IPS DF 6.9 (cell line): ENCODE measurements around the gene PAQR8.
"Not testable (repeated sequence)": the region's sequence is repeated elsewhere in the genome, so short reads cannot be mapped to it uniquely, and the experiment has no call there.

Experiments
- DNase-seq: peaks from one replicate; pipeline ENCODE4 v3.0.0-alpha.2; 2013; ENCODE audit warnings: low read depth, low spot score
- H3K27ac ChIP-seq: one replicate; pipeline ENCODE4 v1.5.1; 2013; ENCODE audit warnings: low read length, control low read depth
- H3K27me3 ChIP-seq: 2 replicates; pipeline ENCODE4 v1.6.1; 2013; ENCODE audit warnings: mild to moderate bottlenecking, low read length; ENCODE audit not compliant: control insufficient read depth, insufficient read depth
- H3K36me3 ChIP-seq: 2 replicates; pipeline ENCODE4 v1.6.1; 2013; ENCODE audit warnings: low read length; ENCODE audit not compliant: control insufficient read depth, insufficient read depth
- H3K4me1 ChIP-seq: 2 replicates; pipeline ENCODE4 v1.6.1; 2013; ENCODE audit warnings: low read length; ENCODE audit not compliant: control insufficient read depth, insufficient read depth
- H3K4me3 ChIP-seq: 2 replicates; pipeline ENCODE4 v1.5.1; 2013; ENCODE audit warnings: mild to moderate bottlenecking, low read length
- H3K9me3 ChIP-seq: 2 replicates; pipeline ENCODE4 v1.6.1; 2013; ENCODE audit warnings: low read length, inconsistent platforms; ENCODE audit not compliant: control insufficient read depth, insufficient read depth
- WGBS: extraction: QIAGEN DNeasy Blood & Tissue Kit; methylation state at CpG from one replicate; pipeline ENCODE4 v1.1.7; 2013; ENCODE audit warnings: mixed read lengths, missing lambda C conversion rate; ENCODE audit not compliant: insufficient read length, insufficient coverage; 5-methylcytosine and 5-hydroxymethylcytosine counted together

Gene PAQR8

GRCh38 chr6:52376763-52377162, 14.8 kb downstream of the PAQR8 start:
- no peak for DNase-seq
- H3K9me3 ChIP-seq: no peaks in the 10 kb centered on the region
- WGBS: no CpG with 5 or more reads among the region's 3 CpGs
- no peaks in the 10 kb centered on the region for H3K4me1 ChIP-seq
- no peaks in the 10 kb centered on the region for H3K27me3 ChIP-seq
- H3K27ac ChIP-seq: no peak overlapping the region
- H3K36me3 ChIP-seq: no peaks in the 10 kb centered on the region
- no peak overlapping the region for H3K4me3 ChIP-seq

DNA sequence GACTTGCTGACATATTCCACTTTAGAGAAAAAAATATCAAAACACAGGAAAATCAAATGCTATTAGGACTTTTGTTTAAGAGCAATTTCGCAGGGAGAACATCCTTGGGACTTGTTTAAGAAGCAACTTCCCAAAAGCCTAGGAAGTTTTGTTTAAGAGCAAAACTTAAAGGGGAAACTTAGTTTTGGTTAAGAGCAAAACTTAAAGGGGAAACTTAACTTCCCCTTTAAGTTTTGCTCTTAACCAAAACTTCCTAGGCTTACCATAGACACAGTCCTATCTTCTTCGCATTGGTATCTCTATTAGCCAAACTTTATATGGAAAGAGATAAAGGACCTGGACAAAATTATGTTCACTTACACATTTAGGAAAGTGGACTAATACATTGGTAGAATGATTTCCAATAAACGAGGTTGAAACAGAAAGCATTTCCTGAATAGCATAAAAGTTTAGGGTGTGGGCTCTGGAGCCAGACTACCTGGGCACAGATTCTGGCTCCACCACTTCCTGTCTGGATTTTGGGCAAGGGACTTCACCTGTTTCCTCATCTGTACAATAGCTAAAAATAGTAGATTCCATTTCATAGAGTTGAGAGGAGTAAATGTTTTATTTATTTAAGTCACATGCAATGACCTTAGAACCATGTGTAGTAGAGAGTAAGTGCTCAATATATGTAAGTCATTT, 15.7 kb downstream of the PAQR8 start:
- DNase-seq: no peak
- Histone ChIP-seq H3K36me3 (no peaks in the 10 kb centered on the region), H3K27ac (no peak overlapping the region), H3K4me3 (no peak overlapping the region), H3K4me1 (no peaks in the 10 kb centered on the region), H3K27me3 (no peaks in the 10 kb centered on the region), H3K9me3 (no peaks in the 10 kb centered on the region)
- WGBS: no CpG with 5 or more reads among the region's 3 CpGs

GRCh38 chr6:52381249-52381648, 19.3 kb downstream of the PAQR8 start:
- H3K36me3 ChIP-seq: no peaks in the 10 kb centered on the region
- H3K27me3 ChIP-seq: no peaks in the 10 kb centered on the region
- DNase-seq: no peak
- no peak overlapping the region for H3K4me3 ChIP-seq
- no peaks in the 10 kb centered on the region for H3K4me1 ChIP-seq
- WGBS: no CpG with 5 or more reads among the region's 4 CpGs
- no peak overlapping the region for H3K27ac ChIP-seq
- H3K9me3 ChIP-seq: no peaks in the 10 kb centered on the region

- H3K4me3 ChIP-seq: no peak overlapping the region
- no CpG with 5 or more reads among the region's 2 CpGs for WGBS
- H3K9me3 ChIP-seq: no peaks in the 10 kb centered on the region
- no peaks in the 10 kb centered on the region for H3K36me3 ChIP-seq
- no peaks in the 10 kb centered on the region for H3K4me1 ChIP-seq
- H3K27me3 ChIP-seq: no peaks in the 10 kb centered on the region
- DNase-seq: no peak
- H3K27ac ChIP-seq: no peak overlapping the region
These were observed 22.3 kb downstream of the PAQR8 start for GRCh38 chr6:52384145-52384766.

DNA sequence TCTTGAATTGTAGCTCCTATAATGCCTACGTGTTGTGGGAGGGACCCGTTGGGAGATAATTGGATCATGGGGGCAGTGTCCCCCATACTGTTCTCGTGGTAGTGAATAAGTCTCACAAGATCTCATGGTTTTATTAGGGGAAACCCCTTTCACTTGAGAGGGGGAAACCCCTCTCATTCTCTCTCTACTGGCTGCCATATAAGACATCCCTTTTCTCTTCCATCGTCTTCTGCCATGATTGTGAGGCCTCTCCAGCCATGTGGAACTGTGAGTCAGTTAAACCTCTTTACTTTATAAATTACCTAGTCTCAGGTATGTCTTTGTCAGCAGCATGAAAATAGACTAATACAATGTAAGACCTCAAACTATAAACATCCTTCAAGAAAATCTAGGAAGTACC, 23.1 kb downstream of the PAQR8 start:
- no peak for DNase-seq
- H3K4me3 ChIP-seq: no peak overlapping the region
- H3K27ac ChIP-seq: no peak overlapping the region
- no CpG with 5 or more reads among the region's 4 CpGs for WGBS
- H3K36me3 ChIP-seq: no peaks in the 10 kb centered on the region
- H3K4me1 ChIP-seq: no peaks in the 10 kb centered on the region
- no peaks in the 10 kb centered on the region for H3K9me3 ChIP-seq
- H3K27me3 ChIP-seq: no peaks in the 10 kb centered on the region

DNA sequence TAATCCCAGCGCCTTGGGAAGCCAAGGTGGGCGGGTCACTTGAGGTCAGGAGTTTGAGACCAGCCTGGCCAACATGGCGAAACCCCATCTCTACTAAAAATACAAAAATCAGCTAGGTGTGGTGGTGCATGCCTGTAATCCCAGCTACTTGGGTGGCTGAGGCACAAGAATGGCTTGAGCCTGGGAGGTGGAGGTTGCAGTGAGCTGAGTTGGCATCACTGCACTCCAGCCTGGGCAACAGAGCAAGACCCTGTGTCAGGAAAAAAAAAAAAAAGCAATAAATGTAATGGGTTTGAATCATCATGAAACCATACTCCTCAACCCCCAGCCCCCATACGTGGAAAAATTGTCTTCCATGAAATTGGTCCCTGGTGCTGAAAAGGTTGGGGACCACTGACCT, 26.2 kb downstream of the PAQR8 start:
- not testable (repeated sequence) for H3K4me3 ChIP-seq, H3K27me3 ChIP-seq, DNase-seq, H3K9me3 ChIP-seq, H3K27ac ChIP-seq, H3K4me1 ChIP-seq, H3K36me3 ChIP-seq
- no CpG with 5 or more reads among the region's 4 CpGs for WGBS

DNA sequence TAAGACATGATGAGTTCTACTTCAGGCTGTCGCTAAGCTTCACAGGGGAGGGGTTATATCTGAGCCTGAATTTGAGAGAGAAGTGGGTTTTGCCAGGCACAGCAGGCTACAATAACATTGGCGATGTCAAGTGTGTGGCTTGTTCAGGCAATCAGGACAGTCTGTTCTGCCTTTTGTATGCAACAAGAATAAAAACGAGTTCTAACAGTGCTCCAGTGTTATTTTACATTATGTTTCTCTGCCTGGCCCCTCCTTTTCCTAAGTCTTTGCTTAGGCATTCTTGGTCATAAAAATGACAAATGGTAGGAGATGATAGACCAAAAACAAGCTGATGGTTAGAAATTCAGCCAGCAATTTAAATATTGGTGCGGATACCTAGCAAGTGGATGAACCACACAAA, 26.8 kb downstream of the PAQR8 start:
- Histone ChIP-seq H3K9me3 (no peaks in the 10 kb centered on the region), H3K27ac (no peak overlapping the region), H3K36me3 (no peaks in the 10 kb centered on the region), H3K4me1 (no peaks in the 10 kb centered on the region), H3K27me3 (no peaks in the 10 kb centered on the region), H3K4me3 (no peak overlapping the region)
- WGBS: no CpG with 5 or more reads among the region's 4 CpGs
- DNase-seq: no peak

DNA sequence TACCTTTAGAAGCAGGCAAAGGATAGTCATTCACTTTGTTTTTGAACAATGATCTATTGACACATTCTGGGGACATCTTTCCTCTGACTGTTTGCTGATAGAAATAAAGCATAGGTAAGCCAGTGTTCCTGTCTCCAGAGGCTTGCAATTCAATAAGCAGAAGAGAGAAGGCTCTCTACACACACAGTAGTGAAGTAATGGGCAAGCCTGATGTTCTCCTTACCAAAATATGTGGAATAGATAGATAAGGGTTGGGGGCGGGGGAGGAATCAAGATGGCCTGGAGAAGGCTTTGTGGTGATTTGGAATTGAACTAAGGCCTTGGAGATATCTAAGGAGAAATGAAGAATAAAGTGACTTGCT, 27.3 kb downstream of the PAQR8 start:
- no peaks in the 10 kb centered on the region for H3K36me3 ChIP-seq
- no peaks in the 10 kb centered on the region for H3K4me1 ChIP-seq
- DNase-seq: no peak
- H3K27ac ChIP-seq: no peak overlapping the region
- H3K9me3 ChIP-seq: no peaks in the 10 kb centered on the region
- WGBS: no CpG with 5 or more reads among the region's 1 CpG
- no peak overlapping the region for H3K4me3 ChIP-seq
- no peaks in the 10 kb centered on the region for H3K27me3 ChIP-seq

GRCh38 chr6:52389626-52390360, 27.8 kb downstream of the PAQR8 start:
- no peaks in the 10 kb centered on the region for H3K36me3 ChIP-seq
- no CpG with 5 or more reads among the region's 8 CpGs for WGBS
- no peak for DNase-seq
- H3K27me3 ChIP-seq: no peaks in the 10 kb centered on the region
- H3K27ac ChIP-seq: no peak overlapping the region
- no peaks in the 10 kb centered on the region for H3K9me3 ChIP-seq
- H3K4me1 ChIP-seq: no peaks in the 10 kb centered on the region
- H3K4me3 ChIP-seq: no peak overlapping the region

- Histone ChIP-seq H3K9me3 (no peaks in the 10 kb centered on the region), H3K27ac (no peak overlapping the region), H3K4me1 (no peaks in the 10 kb centered on the region), H3K27me3 (no peaks in the 10 kb centered on the region), H3K36me3 (no peaks in the 10 kb centered on the region), H3K4me3 (no peak overlapping the region)
- no CpG with 5 or more reads among the region's 4 CpGs for WGBS
- DNase-seq: no peak
These were observed 28.4 kb downstream of the PAQR8 start for GRCh38 chr6:52390361-52390727.
